Vagina (tissue), 2 donors: ENCODE measurements around the gene AKIRIN2. TPM values are rescaled to one million over a fixed set of nuclear protein-coding genes. Genes with fewer than 3 reads are reported as not detected.

Experiments used
- DNase-seq, 2 donors: peaks; one replicate each; pipeline ENCODE4 v3.0.0-alpha.2; 2017; ENCODE audit errors: extremely low spot score in 2 of 2
- H3K27ac ChIP-seq: fragments of 200-600 bp; sonication (generic); one replicate; pipeline ENCODE4 v1.5.1; 2019
- H3K27me3 ChIP-seq: fragments of 200-600 bp; sonication (generic); one replicate; pipeline ENCODE4 v1.5.1; 2019
- H3K36me3 ChIP-seq, 2 donors: fragments of 200-600 bp; sonication (generic); one replicate each; pipeline ENCODE4 v1.5.1; 2017 to 2019
- H3K4me1 ChIP-seq: fragments of 200-600 bp; sonication (generic); one replicate; pipeline ENCODE4 v1.5.1; 2019
- H3K4me3 ChIP-seq, 2 donors: fragments of 200-600 bp; sonication (generic); 1 replicate in 1 of 2; 2 replicates in 1 of 2; pipeline ENCODE4 v1.5.1; 2016 to 2019
- H3K9me3 ChIP-seq: fragments of 200-600 bp; sonication (generic); one replicate; pipeline ENCODE4 v1.5.1; 2019
- POLR2A ChIP-seq, 2 donors: fragments of 450-650 bp; IDR thresholded peaks; one replicate each; pipeline ENCODE4 v1.6.1; 2017; ENCODE audit warnings: antibody characterized with exemption in 2 of 2, mild to moderate bottlenecking in 2 of 2, moderate library complexity in 2 of 2
- POLR2AphosphoS5 ChIP-seq, 2 donors: sonication (generic); formaldehyde crosslinking; IDR thresholded peaks; one replicate each; pipeline ENCODE4 v1.9.0; 2017; ENCODE audit warnings: antibody characterized with exemption in 2 of 2, mild to moderate bottlenecking in 2 of 2, low read depth in 1 of 2; ENCODE audit not compliant: insufficient read depth in 1 of 2
- intact Hi-C: fragments of 100-400 bp; cut with DNase I; formaldehyde crosslinking; loops from one replicate; pipeline ENCODE4 v1.15.1; 2023
- total RNA-seq: library from RNA; depleted of rRNA; stranded (reverse); fragments of >200 nt; gene quantifications from one replicate; pipeline ENCODE4 v1.2.3, GENCODE V29; 2016
- TF ChIP-seq, protein P1 (sequence below), 3 experiments: fragments of 450-650 bp in 2 of 3; fragments of 200-600 bp in 1 of 3; sonication (generic) in 1 of 3; IDR thresholded peaks; one replicate each; pipeline ENCODE4 v1.5.1; 2017 to 2019; ENCODE audit warnings: antibody characterized with exemption in 3 of 3, mild to moderate bottlenecking in 2 of 3, moderate library complexity in 2 of 3

AKIRIN2 gene
- total RNA-seq, 1 donor from 2014 or later: 32.9 TPM

DNA sequence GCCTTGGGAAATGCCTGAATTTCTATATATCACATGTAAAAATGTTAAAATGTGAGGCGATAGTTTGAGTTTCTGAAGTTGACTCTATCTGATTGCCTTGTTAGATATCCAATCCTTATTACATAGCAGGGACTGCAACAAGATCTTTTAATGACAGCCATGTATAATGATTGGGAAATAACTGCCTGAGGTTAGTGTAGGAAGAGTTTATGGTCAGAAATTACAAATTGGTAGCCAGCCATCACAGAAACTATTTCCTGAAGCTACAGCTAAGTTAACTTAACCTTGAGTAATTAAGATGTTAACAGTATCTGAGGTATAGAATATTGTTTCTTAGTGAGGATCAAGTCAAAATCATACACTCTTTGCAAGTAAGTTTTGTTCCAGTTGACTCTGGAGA lies 41.0 kb downstream of the AKIRIN2 start:
- H3K4me3 ChIP-seq: no peak overlapping the region
- no peak for TF ChIP-seq POLR2AphosphoS5 (IDR thresholded peaks at IDR 0.05; ENCODE audit: insufficient read depth in 1 of 2, low read depth in 1 of 2)
- no peak for TF ChIP-seq POLR2A (IDR thresholded peaks at IDR 0.05)
- TF ChIP-seq, protein P1, sequence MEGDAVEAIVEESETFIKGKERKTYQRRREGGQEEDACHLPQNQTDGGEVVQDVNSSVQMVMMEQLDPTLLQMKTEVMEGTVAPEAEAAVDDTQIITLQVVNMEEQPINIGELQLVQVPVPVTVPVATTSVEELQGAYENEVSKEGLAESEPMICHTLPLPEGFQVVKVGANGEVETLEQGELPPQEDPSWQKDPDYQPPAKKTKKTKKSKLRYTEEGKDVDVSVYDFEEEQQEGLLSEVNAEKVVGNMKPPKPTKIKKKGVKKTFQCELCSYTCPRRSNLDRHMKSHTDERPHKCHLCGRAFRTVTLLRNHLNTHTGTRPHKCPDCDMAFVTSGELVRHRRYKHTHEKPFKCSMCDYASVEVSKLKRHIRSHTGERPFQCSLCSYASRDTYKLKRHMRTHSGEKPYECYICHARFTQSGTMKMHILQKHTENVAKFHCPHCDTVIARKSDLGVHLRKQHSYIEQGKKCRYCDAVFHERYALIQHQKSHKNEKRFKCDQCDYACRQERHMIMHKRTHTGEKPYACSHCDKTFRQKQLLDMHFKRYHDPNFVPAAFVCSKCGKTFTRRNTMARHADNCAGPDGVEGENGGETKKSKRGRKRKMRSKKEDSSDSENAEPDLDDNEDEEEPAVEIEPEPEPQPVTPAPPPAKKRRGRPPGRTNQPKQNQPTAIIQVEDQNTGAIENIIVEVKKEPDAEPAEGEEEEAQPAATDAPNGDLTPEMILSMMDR (IDR thresholded peaks at IDR 0.05): no peak

DNA sequence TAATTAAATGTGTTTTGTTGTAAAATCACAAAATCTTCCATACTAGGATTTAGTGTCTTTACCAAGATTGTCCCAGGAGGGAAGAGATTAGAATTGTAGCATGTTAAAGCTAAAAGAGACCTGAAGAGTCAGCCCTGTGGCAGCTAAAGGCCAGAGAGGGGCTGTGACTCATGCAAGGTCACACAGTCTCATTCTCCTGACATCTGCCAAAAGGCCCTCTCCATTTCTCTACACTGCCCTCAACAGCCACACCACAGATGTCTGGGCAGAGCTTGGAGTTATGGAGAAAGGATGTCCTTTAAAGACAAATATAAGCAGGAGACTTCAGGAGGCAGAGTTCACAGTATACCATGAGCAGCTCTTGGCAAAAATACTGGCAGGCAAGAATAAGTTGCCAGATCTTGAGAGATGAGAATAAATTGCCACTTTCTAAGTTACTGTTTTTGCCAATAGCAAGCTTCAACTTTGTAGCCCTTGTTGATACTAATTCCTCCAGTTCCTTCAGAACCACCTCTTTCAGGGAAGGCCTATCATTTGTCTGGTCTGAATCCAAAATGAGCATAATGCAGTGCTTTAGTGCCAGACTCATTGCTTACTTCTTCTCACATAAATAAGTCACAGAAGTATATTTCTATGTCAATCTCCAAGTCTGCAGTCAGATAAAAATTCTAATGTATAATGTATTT lies 41.7 kb downstream of the AKIRIN2 start:
- intact Hi-C loops: no loop called here
- Histone ChIP-seq H3K4me1 (peaks cover 5% of the 10 kb centered on the region), H3K4me3 (no peak overlapping the region), H3K27me3 (no peaks in the 10 kb centered on the region), H3K27ac (no peak overlapping the region), H3K9me3 (no peaks in the 10 kb centered on the region), H3K36me3 (peaks cover 0 to 10% of the 10 kb centered on the region in 2 donors)
- no peak for DNase-seq
- TF ChIP-seq POLR2A (IDR thresholded peaks at IDR 0.05): no peak
- no peak for TF ChIP-seq POLR2AphosphoS5 (IDR thresholded peaks at IDR 0.05; ENCODE audit: insufficient read depth in 1 of 2, low read depth in 1 of 2)
- TF ChIP-seq, protein P1 (IDR thresholded peaks at IDR 0.05): no peak

More for the DNA sequence above, 41.0 kb downstream of the AKIRIN2 start:
- Histone ChIP-seq H3K27me3 (no peaks in the 10 kb centered on the region), H3K27ac (no peak overlapping the region), H3K9me3 (no peaks in the 10 kb centered on the region), H3K36me3 (peaks cover 0 to 10% of the 10 kb centered on the region in 2 donors), H3K4me1 (peaks cover 5% of the 10 kb centered on the region)
- DNase-seq: no peak
- intact Hi-C loops: no loop called here

DNA sequence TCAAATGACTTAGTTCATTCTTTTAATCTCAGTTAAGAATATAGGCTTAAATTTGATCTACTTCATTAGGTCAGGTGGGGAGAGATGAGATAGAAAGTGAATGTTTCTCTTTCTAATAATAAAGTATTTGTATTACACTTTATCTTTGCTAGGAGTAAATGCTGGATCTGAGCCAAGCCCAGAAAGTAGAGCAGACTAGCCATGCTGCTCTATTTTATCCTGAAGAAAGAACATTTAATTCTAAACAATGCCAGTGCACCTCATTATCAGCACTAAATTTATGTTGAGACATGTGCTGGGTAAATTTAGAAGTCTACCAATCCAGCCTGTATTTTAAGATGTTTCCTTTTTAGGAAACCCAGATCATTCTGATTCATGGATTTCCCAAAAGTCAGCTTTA lies 43.5 kb downstream of the AKIRIN2 start:
- peaks cover 0 to 10% of the 10 kb centered on the region in 2 donors for H3K36me3 ChIP-seq
- H3K9me3 ChIP-seq: no peaks in the 10 kb centered on the region
- peaks cover 5% of the 10 kb centered on the region for H3K4me1 ChIP-seq
- no peak overlapping the region for H3K4me3 ChIP-seq
- no peaks in the 10 kb centered on the region for H3K27me3 ChIP-seq
- H3K27ac ChIP-seq: no peak overlapping the region
- TF ChIP-seq POLR2A (IDR thresholded peaks at IDR 0.05): no peak
- no peak for TF ChIP-seq POLR2AphosphoS5 (IDR thresholded peaks at IDR 0.05; ENCODE audit: insufficient read depth in 1 of 2, low read depth in 1 of 2)
- TF ChIP-seq, protein P1 (IDR thresholded peaks at IDR 0.05): no peak
- intact Hi-C loops: no loop called here
- DNase-seq: no peak

DNA sequence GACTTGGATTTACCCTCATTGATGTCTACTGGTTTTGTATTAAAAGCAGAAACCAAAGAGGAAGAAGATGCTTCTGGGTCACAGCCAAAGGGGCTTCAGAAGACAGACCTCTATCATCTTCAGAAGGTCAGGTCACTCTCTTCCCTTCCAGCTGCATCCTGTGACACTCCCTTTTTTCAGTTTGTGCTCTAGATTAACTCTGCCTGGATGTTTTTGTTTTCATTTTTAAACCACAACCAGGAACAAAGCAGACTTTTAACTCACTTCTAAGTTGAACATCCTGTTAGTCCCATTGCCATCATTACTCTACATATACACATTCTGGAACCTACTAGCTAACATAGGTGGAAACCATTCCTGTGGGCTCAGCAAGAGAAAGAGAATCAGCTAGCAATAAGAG lies 45.2 kb downstream of the AKIRIN2 start:
- no peak for TF ChIP-seq POLR2A (IDR thresholded peaks at IDR 0.05)
- TF ChIP-seq POLR2AphosphoS5 (IDR thresholded peaks at IDR 0.05; ENCODE audit: insufficient read depth in 1 of 2, low read depth in 1 of 2): no peak
- TF ChIP-seq, protein P1 (IDR thresholded peaks at IDR 0.05): no peak
- Histone ChIP-seq H3K4me3 (no peak overlapping the region), H3K27ac (no peak overlapping the region), H3K27me3 (no peaks in the 10 kb centered on the region), H3K36me3 (peaks cover 0 to 10% of the 10 kb centered on the region in 2 donors), H3K9me3 (no peaks in the 10 kb centered on the region), H3K4me1 (peaks cover 5% of the 10 kb centered on the region)
- no peak for DNase-seq
- intact Hi-C loops: no loop called here

DNA sequence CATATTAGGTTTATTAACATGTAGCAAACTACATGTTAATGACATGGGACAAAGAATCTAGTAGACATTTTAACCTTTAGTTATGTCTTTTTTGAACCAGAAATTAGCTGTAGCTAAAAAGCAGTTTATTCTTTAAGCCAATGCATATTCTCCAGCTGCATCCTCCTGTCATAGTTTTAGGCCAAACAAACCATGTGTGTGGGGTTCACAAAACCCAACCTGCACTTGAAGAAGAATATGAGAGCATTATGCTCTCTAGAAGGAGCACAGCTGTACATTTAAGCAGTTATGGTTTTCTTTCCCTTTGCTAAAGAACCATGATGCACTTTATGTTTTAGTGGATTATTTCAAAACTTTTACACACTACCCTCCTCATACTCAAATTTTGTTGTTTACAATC lies 46.2 kb downstream of the AKIRIN2 start:
- no peaks in the 10 kb centered on the region for H3K27me3 ChIP-seq
- H3K4me1 ChIP-seq: peaks cover 5% of the 10 kb centered on the region
- no peak overlapping the region for H3K4me3 ChIP-seq
- DNase-seq: no peak
- no peak overlapping the region for H3K27ac ChIP-seq
- intact Hi-C loops: no loop called here
- TF ChIP-seq, protein P1 (IDR thresholded peaks at IDR 0.05): no peak
- no peak for TF ChIP-seq POLR2AphosphoS5 (IDR thresholded peaks at IDR 0.05; ENCODE audit: insufficient read depth in 1 of 2, low read depth in 1 of 2)
- no peak for TF ChIP-seq POLR2A (IDR thresholded peaks at IDR 0.05)
- H3K36me3 ChIP-seq: peaks cover 0 to 10% of the 10 kb centered on the region in 2 donors
- H3K9me3 ChIP-seq: no peaks in the 10 kb centered on the region
